Left kidney (tissue), 2 donors: Measurements from ENCODE around the gene LRRC25. TPM values are rescaled to one million over a fixed set of nuclear protein-coding genes. Genes with fewer than 3 reads are reported as not detected.

Experiments used
- DNase-seq: peaks from one replicate; pipeline ENCODE4 v3.0.0-alpha.2; 2013
- polyA plus RNA-seq: library from polyadenylated mRNA; unstranded; fragments of 120-200 nt; gene quantifications from one replicate; pipeline ENCODE4 v1.2.1, GENCODE V29; 2013; ENCODE audit not compliant: insufficient read length

The LRRC25 gene
- polyA plus RNA-seq, 1 donor: 0.52 TPM

- no peak for DNase-seq
These were observed 28.3 kb upstream of the LRRC25 start for GRCh38 chr19:18425515-18426415.

GRCh38 chr19:18424890-18425514 lies 27.6 kb upstream of the LRRC25 start:
- DNase-seq: no peak

GRCh38 chr19:18424122-18424889 lies 26.9 kb upstream of the LRRC25 start:
- no peak for DNase-seq

GRCh38 chr19:18423258-18424020 lies 26.0 kb upstream of the LRRC25 start:
- DNase-seq: no peak

GRCh38 chr19:18422530-18423191 lies 25.2 kb upstream of the LRRC25 start:
- DNase-seq: no peak

GRCh38 chr19:18421371-18421959 lies 24.0 kb upstream of the LRRC25 start:
- no peak for DNase-seq

- no peak for DNase-seq
These were observed 23.5 kb upstream of the LRRC25 start for GRCh38 chr19:18420930-18421329.

- no peak for DNase-seq
These were observed 22.5 kb upstream of the LRRC25 start for GRCh38 chr19:18419699-18420460.

GRCh38 chr19:18419195-18419698 lies 21.8 kb upstream of the LRRC25 start, which contains the start of gene SSBP4:
SSBP4 (plus strand) TSS chr19:18419398; CDS start chr19:18419649, 251 bp downstream.
- DNase-seq: peak; percentile 79

GRCh38 chr19:18418483-18419194 lies 21.2 kb upstream of the LRRC25 start:
- no peak for DNase-seq

GRCh38 chr19:18418029-18418482 lies 20.6 kb upstream of the LRRC25 start:
- DNase-seq: no peak

GRCh38 chr19:18417250-18418028 lies 20.0 kb upstream of the LRRC25 start:
- DNase-seq: peak; percentile 83

GRCh38 chr19:18416778-18417249 lies 19.4 kb upstream of the LRRC25 start:
- DNase-seq: peak; percentile 92

GRCh38 chr19:18415178-18415867 lies 17.9 kb upstream of the LRRC25 start:
- DNase-seq: peak; percentile 84

GRCh38 chr19:18414504-18415177 lies 17.2 kb upstream of the LRRC25 start:
- DNase-seq: no peak

GRCh38 chr19:18412610-18413239 lies 15.3 kb upstream of the LRRC25 start:
- DNase-seq: no peak
